Mucosa of descending colon (tissue), 3 donors: ENCODE data around the gene CTU2. TPM values are rescaled to one million over a fixed set of nuclear protein-coding genes. Genes with fewer than 3 reads are reported as not detected.

Experiments
- ATAC-seq: fragments of 200-7000 bp; cut with Tn5 transposase; one replicate; pipeline ENCODE4 v1.9.1; 2020; ENCODE audit warnings: mild to moderate bottlenecking, moderate library complexity
- DNase-seq, 3 donors: peaks; one replicate each; pipeline ENCODE4 v3.0.0-alpha.2; 2020
- H3K36me3 ChIP-seq: fragments of 200-600 bp; one replicate; pipeline ENCODE4 v1.8.0; 2021; ENCODE audit warnings: low read depth, mild to moderate bottlenecking
- H3K4me1 ChIP-seq: fragments of 200-600 bp; one replicate; pipeline ENCODE4 v1.8.0; 2021; ENCODE audit warnings: low read depth, mild to moderate bottlenecking
- H3K4me3 ChIP-seq: fragments of 200-600 bp; one replicate; pipeline ENCODE4 v1.8.0; 2021; ENCODE audit warnings: mild to moderate bottlenecking
- H3K9me3 ChIP-seq: fragments of 200-600 bp; one replicate; pipeline ENCODE4 v1.8.0; 2021; ENCODE audit warnings: mild to moderate bottlenecking
- CTCF ChIP-seq: fragments of 200-600 bp; IDR thresholded peaks from one replicate; pipeline ENCODE4 v1.8.0; 2022; ENCODE audit warnings: antibody characterized with exemption, mild to moderate bottlenecking
- intact Hi-C, 2 donors: fragments of 100-400 bp; cut with DNase I in 1 of 2; cut with micrococcal nuclease in 1 of 2; formaldehyde crosslinking; loops; one replicate each; pipeline versions ENCODE4 v1.11.0 to v1.11.1; 2022; cut with DNase I, micrococcal nuclease
- total RNA-seq, 3 donors: library from RNA; stranded (reverse); fragmentation: NEBNext Ultra II Directional in 2 of 3; extraction: Animal tissue kit (Norgen Biotek cat#: 25700) in 2 of 3; gene quantifications; one replicate each; pipeline versions ENCODE4 v1.2.1 to v1.2.4, GENCODE V29; 2021 to 2023
- donor health status: DM: no; HTN: no; CAD: no; lungs with moderate emphysema.
- donor health status: DM: no; HTN: no; CAD: no.
- donor health status: DM: no; HTN: yes; CAD: no.

Gene CTU2
- total RNA-seq, 3 donors from 2014 or later: 9.6 to 16.1 (median 13.6) TPM

- ATAC-seq (peak; percentile 93), DNase-seq (peak; percentile 73 to 90 (median 87))
- TF ChIP-seq CTCF: peak; percentile 100
- intact Hi-C loops: no loop called here
- H3K4me3 ChIP-seq: no peak overlapping the region
- H3K9me3 ChIP-seq: no peaks in the 10 kb centered on the region
- no peaks in the 10 kb centered on the region for H3K4me1 ChIP-seq
- no peaks in the 10 kb centered on the region for H3K36me3 ChIP-seq
Observed at GRCh38 chr16:88737298-88738150, 31.2 kb downstream of the CTU2 start.

- no peak for TF ChIP-seq CTCF
- DNase-seq: no peak
- Histone ChIP-seq H3K4me1 (peaks cover 6% of the 10 kb centered on the region), H3K36me3 (no peaks in the 10 kb centered on the region), H3K9me3 (no peaks in the 10 kb centered on the region), H3K4me3 (no peak overlapping the region)
- intact Hi-C loops: no loop called here
- no peak for ATAC-seq
Observed at GRCh38 chr16:88738151-88739084, 32.1 kb downstream of the CTU2 start.

GRCh38 chr16:88739139-88739976, 33.1 kb downstream of the CTU2 start:
- DNase-seq: no peak
- TF ChIP-seq CTCF: no peak
- Histone ChIP-seq H3K9me3 (no peaks in the 10 kb centered on the region), H3K36me3 (no peaks in the 10 kb centered on the region), H3K4me3 (no peak overlapping the region), H3K4me1 (peaks cover 14% of the 10 kb centered on the region)
- intact Hi-C loops: no loop called here
- ATAC-seq: no peak

- Histone ChIP-seq H3K4me3 (no peak overlapping the region), H3K36me3 (no peaks in the 10 kb centered on the region), H3K4me1 (peaks cover 14% of the 10 kb centered on the region), H3K9me3 (no peaks in the 10 kb centered on the region)
- no peak for ATAC-seq
- intact Hi-C loops: loop anchor here in 1 of 2 donors (5.0 kb wide), 1 partner anchor 42 kb away; no protein-coding TSS in a partner anchor
- no peak for DNase-seq
- TF ChIP-seq CTCF: no peak
Observed at GRCh38 chr16:88739977-88740726, 33.8 kb downstream of the CTU2 start.
